IMR-90 (cell line): ENCODE data around the gene ORC6.

Source experiments
- CTCF ChIP-seq: conservative IDR thresholded peaks from 2 replicates; pipeline ENCODE4 v1.5.1; 2012; ENCODE audit warnings: mild to moderate bottlenecking, low read depth, low read length, improper control_type of control experiment
- ELK1 ChIP-seq: fragments of 150-350 bp; IDR thresholded peaks from 2 replicates; pipeline ENCODE4 v1.6.1; 2016; ENCODE audit warnings: low read depth, mild to moderate bottlenecking, low read length, moderate library complexity, borderline replicate concordance
- MAZ ChIP-seq: IDR thresholded peaks from 2 replicates; pipeline ENCODE4 v1.6.1; 2012; ENCODE audit warnings: low read depth, mild to moderate bottlenecking, low read length, improper control_type of control experiment, moderate library complexity, borderline replicate concordance
- MXI1 ChIP-seq: IDR thresholded peaks from 2 replicates; pipeline ENCODE4 v1.6.1; 2012; ENCODE audit warnings: low read depth, mild to moderate bottlenecking, low read length, moderate library complexity, borderline replicate concordance
- POLR2A ChIP-seq: IDR thresholded peaks from 2 replicates; pipeline ENCODE4 v1.6.1; 2012; ENCODE audit warnings: mild to moderate bottlenecking, low read depth, low read length
- RFX5 ChIP-seq: IDR thresholded peaks from 2 replicates; pipeline ENCODE4 v1.8.0; 2012; ENCODE audit warnings: low read depth, mild to moderate bottlenecking, low read length, moderate library complexity
- TF ChIP-seq, protein P1 (sequence below): fragments of 150-350 bp; IDR thresholded peaks from 2 replicates; pipeline ENCODE4 v1.6.1; 2017; ENCODE audit warnings: mild to moderate bottlenecking, antibody characterized with exemption, low read length, low read depth

- TF ChIP-seq CTCF, result no peak
- TF ChIP-seq MXI1, result no peak
- no peak for TF ChIP-seq POLR2A
- TF ChIP-seq MAZ, result no peak
- TF ChIP-seq, protein P1, sequence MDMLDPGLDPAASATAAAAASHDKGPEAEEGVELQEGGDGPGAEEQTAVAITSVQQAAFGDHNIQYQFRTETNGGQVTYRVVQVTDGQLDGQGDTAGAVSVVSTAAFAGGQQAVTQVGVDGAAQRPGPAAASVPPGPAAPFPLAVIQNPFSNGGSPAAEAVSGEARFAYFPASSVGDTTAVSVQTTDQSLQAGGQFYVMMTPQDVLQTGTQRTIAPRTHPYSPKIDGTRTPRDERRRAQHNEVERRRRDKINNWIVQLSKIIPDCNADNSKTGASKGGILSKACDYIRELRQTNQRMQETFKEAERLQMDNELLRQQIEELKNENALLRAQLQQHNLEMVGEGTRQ, result no peak
- TF ChIP-seq ELK1, result no peak
- TF ChIP-seq RFX5, result no peak
These were observed 40.0 kb downstream of the ORC6 start for GRCh38 chr16:46729326-46729995.
